NOMO-1 treated with DMSO at 0.1 percent for 48 hours (cell line): ENCODE data around the gene ACADM.
A peak's percentile ranks its signal among the peaks of the same experiment; 100 is the strongest.
"Not testable (repeated sequence)": the region's sequence is repeated elsewhere in the genome, so short reads cannot be mapped to it uniquely, and the experiment has no call there.

Source experiments
- DNase-seq: peaks from one replicate; lab custom pipeline; 2025; ENCODE audit not compliant: unreplicated experiment; lab: John Stamatoyannopoulos, UW

The ACADM gene

DNA sequence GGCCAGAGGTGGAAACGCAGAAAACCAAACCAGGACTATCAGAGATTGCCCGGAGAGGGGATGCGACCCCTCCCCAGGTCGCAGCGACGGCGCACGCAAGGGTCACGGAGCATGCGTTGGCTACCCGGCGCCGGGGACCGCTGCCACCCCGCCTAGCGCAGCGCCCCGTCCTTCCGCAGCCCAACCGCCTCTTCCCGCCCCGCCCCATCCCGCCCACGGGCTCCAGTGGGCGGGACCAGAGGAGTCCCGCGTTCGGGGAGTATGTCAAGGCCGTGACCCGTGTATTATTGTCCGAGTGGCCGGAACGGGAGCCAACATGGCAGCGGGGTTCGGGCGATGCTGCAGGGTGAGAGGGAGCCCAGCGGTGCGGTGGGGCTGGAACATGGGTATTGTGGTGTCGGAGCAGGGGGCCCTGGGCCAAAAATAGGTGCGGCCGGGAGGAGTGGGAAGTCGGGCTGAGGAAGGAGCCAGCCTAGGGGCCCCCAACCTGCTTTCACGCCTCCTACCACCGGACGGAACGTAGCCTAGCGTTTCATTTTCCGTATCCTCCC lies at the start of gene ACADM:
ACADM (plus strand) TSS at position 238 of the 551 bp plus-strand sequence; CDS start at position 317, 79 bp downstream.
- peak; percentile 81 for DNase-seq

DNA sequence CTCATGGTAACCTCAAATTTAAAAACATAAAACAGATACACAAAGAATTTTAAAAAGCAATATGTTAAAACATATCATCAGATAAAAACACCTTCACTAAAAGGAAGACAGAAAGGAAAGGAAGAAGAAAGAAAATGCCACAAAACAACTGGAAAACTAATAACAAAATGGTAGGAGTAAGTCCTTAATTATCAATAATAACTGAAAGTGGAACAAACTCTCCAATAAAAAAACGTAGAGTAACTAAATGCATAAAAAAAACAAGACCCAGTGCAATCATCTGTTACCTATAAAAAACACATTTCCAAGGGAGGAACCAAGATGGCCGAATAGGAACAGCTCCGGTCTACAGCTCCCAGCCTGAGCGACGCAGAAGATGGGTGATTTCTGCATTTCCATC lies 47.1 kb upstream of the ACADM start:
- no peak for DNase-seq

DNA sequence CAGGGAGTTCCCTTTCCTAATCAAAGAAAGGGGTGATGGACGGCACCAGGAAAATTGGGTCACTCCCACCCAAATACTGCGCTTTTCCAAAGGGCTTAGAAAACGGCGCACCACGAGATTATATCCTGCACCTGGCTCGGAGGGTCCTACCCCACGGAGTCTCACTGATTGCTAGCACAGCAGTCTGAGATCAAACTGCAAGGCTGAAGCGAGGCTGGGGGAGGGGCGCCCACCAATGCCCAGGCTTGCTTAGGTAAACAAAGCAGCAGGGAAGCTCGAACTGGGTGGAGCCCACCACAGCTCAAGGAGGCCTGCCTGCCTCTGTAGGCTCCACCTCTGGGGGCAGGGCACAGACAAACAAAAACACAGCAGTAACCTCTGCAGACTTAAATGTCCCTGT lies 46.5 kb upstream of the ACADM start:
- not testable (repeated sequence) for DNase-seq

DNA sequence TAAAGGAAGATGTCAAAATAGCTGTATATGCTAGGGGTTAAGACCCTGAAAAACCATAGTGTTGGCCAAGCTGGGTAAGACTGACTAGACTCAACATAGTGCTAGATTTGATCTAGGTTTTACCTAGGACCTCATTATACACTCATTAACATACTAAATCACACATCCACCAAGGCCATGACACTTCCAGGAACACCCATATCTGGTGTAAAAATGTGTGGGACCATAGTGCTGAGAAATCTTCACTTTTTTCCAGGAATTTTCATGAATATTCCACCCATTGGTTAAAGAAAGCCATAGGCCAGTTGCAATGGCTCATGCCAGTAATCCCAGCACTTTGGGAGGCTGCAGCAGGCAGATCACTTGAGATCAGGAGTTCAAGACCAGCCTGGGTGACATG lies 34.0 kb upstream of the ACADM start:
- DNase-seq: no peak

DNA sequence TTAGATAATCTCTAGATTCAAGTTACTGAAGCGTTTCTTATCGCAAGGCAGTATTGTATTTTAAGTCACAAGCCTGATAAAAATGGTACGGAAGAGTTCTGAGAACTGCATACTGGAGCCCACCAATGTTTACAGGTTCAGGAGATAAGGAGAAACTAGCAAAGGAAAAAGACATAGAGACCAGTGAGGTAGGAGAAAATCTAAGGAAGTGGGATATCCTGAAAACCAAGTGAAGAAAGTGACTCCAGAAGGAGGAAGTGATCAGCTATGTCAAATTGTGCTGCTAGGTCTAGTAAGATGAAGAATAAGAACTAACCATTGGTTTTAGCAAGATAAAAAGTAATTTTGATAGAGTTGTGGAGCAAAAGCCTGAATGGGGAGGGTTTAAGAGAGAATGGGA lies 31.0 kb upstream of the ACADM start:
- no peak for DNase-seq

DNA sequence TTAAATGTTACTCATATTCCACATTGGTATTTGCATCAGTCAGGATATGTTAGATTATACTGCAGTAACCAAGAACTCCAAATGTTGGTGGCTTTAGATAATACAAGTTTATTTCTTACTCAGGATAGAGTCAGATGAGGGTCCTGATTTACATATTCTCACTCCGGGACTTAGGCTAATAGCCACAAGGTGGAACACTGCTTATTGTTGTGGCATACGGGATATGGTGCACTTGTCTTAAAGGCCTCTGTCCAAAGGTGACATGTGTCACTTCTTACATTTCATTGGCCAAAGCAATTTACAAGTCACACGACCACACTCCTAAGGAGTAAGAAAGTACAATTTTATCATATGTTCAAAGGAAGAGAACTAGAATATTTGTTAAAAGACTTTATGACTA lies 28.5 kb upstream of the ACADM start:
- no peak for DNase-seq

DNA sequence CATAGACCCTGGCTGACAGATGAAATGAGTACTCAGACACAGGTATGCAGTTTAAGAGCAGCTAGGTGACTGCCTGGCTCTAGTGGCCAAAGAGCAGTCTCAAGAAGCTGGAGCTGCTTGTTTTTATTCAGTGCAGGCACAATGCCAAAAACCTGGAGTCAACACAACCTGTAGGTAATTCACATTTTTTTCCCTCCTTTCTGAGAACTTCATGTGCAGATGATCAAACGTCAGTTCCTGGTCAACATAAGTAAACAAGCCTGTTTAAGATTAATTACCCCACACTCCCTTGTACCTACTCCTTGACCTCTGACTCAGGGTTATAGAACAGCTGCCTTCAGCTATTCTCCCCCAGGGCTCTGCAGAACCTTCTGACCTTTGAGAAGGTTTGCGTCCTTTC lies 17.3 kb upstream of the ACADM start:
- no peak for DNase-seq

DNA sequence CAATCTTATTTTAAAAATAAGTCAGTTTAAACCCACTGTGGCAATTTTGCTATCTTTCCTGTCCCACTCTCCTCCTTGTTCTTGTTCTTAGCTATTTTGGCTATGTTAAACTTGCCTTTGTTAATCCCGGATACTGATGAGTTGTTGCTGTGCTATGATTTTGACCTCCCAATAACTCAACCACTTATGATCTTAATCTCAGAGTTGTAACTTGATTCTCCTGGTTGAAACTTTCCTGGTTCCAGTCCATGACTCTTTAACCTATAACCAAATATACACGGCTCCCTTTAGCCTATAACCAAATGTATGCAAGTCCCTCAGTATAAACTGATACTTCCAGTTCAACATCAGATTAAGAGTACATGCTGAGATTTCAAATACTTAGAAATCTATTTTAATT lies 15.6 kb upstream of the ACADM start:
- DNase-seq: no peak

DNA sequence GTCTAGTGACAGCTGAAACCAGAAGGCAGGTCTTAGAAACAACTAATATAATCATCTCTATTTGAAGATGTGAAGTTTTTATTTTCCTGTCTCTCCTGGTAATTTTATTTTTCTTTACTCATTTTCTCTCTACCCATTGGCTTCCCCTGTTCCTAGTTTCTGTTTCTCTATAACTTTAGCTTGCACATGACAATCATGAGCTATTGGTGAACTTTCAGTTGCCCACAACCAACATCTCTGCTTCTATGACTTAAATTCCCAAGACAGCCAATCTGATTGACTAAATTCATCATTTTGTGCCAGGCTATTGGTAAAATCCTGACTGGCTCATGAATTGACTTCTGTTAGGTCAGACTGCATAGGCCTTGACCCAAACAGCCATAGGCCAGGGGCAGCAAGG lies 13.7 kb upstream of the ACADM start:
- peak; percentile 55 for DNase-seq

DNA sequence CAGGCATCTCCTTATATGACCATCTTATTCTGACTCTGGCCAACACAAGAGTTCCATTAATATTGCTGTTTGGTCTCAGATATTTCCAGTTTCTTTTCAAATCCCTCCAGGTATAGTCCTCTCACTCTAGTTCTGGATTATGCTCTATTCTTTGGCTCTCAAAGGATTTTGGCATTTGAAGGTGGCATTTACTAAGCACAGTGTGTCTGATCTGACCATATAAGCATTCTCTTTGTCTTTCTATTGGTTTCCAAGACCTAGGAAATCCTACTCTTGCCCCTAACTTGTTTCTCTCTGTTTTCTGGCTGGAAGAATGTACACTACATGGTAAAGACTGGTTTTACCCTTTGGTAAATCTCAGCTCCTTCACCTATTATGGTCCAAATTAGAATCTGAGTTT lies 12.7 kb upstream of the ACADM start:
- DNase-seq: no peak

DNA sequence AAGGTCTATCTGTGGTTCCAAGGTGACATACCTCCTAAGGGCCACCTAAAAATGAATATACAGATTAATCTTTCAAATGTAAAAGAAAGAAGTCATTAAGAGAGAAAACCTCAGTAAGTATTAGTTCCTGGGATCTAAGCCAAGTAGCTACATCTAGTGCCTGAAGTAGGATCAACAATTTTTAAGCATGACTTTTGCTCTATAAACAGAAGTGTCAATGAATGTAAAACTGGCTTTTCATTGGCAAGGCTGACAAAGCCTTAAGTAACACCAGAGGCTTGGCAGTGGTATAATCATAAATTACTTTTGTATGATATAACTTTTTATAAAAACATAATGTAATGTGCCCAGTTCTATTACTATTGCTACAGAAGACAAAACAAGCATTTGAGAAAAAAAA lies 12.2 kb upstream of the ACADM start:
- no peak for DNase-seq

DNA sequence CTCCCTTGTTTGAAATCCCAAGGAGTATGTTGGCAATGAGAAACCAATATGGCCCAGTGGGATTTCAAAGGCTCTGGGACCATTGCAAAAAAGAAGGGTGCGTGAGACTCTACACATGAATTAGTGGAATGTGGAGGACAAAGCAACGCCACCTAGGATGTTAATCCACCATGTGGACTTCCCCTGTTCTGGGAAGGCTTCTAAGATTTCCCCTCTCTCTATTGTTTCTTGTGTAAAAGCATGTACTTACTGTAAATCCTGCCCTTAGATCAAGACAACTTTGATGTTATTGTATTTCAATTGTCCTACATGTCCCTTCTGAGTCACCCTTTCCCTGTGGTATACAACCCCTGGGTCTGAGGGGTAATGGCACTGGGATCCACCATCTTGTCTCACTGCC lies 4.7 kb upstream of the ACADM start:
- DNase-seq: no peak

DNA sequence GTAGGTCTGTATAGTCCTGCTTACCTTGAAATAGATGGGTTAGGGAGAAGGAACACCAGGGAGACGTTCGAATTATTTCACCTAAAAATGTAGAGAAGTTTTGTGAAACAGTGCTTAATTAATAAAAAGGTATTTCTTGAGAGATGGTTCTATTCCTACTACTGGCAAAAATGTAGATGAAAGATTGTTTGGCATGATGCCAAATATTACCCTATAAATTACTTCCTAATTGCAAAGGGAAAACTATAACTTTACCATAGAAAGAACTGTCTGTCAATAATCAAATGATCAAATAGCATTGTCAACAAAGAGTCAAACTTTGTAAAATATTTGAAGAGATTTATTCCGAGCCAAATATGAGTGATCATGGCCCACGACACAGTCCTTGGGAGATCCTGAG lies 4.2 kb upstream of the ACADM start:
- no peak for DNase-seq

DNA sequence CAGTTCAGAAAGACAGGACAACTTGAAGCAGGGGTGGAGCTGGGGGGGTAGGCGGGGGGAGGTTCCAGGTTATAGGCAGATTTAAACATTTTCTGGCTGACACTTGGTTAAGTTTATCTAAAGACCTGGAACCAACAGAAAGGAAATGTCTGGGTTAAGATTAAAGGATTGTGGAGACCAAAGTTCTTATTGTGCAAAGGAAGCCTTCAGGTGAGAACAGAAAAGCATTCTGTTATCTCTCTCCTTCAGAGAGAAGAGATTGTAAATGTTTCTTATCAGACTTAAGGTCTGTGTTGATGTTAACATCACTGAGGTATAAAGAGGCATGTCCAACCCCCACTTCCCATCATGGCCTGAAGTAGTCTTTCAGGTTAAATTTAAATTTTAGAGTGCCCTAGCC lies 3.7 kb upstream of the ACADM start:
- no peak for DNase-seq

DNA sequence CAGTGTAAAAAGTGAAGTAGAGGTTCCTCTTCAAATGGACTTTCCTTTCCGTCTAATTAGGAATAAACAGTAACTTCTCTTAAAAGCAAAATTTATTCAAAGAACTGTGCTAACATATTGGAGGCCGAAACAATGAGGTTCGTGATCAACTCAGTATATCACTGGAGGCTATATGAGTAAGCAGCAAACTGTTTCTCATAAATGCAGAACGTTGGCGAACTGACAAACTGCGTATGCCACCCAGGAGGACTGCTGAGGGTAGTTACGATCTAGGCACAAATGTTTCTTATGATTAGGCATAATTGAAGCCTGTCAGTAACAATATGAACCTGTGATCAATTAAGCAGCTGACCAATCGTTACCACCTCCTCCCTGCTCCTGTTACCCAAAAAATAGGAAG lies 2.3 kb upstream of the ACADM start:
- not testable (repeated sequence) for DNase-seq

DNA sequence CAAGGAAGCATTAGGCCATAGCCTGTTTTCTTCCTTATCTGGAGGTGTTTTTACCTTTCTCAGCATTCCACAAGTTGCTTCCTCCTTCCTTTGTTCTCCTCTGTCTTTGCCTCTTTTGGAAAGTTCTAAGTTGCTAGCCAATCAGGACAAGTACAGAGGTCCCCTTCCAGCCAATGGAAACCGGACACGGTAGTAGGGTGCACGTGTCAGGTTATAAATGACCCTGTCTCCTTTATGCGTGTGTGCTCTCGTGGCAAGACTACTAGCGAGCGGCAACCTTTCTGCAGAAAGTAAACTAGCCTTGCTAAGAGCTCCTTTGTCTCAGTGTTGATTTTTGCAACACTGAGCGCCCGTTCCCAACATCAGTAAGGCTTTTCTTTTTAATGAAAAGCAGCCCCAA lies 1.5 kb upstream of the ACADM start:
- DNase-seq: no peak

DNA sequence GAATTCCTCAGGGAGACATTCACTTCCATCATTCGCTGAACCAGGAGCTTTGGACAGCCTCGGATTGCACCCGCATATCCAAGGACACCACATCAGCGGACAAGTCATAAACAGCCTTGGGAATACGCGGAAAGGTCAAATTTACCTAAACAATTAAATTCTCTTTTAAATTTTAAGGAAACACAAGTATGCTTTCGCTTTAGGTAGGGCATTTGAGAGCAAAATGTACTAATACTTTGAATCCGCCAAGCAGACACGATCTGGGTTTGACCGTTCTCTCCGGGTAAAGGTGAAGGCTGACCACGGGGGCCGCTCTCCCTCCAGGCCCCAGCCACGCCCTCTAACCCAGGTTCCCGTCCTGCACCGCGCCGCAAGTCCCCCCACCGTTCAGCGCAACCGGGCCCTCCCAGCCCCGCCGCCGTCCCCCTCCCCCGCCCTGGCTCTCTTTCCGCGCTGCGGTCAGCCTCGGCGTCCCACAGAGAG lies 479 bp upstream of the ACADM start:
- DNase-seq: peak; percentile 80

DNA sequence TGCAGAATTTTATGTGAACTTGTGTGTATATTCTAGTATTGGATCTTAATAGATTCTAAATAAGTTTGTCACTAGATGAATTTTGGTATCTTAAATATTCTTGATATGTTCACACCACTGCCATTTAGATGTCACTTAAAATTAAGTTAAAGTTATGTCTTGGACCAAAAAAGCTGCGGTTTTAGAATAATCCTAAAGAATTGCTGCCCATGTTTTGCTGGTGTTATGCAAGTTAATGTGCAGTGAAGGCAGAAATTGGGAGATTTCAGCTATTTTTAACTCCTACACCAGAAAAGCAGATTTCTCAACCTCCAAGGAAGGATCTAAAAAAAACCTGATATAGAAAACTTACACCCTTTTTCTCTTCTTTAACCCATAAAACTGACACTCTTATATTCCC lies 757 bp downstream of the ACADM start:
- peak; percentile 28 for DNase-seq

DNA sequence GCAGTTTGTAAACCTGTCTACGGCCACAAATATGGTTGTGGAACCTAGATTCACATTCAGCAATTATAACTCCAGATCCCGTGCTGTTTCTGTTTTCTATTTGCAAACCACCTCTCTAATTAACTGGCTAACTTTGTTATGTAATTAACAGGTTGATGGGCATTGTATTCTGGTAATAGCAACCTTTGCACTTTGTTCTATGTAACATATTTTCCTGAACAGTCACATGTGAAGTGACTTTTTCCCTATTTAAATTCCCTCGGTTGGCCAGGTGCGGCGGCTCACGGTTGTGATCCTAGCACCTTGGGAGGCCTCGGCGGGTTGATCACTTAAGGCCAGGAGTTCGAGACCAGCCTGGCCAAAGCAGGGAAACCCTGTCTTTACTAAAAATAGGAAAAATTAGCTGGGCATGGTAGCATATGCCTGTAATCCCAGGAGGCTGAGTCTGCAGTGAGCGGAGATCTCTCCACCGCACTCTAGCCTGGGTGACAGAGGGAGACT lies 1.4 kb downstream of the ACADM start:
- DNase-seq: peak; percentile 5

DNA sequence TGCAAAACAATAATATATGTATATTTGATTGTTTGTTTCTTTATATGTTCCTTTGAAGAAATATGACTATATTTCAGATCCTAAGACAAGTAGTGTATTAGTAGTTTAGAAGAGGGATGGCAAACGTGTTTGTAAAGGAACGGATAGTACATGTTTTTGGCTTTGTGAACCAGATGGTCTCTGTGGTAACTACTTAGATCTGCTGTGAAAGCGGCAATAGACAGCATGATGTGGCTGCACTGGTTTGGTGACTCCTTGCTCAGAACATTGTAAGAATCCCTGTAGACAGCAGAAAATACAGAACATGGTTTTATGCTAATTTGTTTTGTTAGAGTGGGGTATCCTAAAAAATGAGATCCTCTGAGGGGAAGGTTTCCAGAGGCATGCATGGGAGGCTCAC lies 3.1 kb downstream of the ACADM start:
- DNase-seq: no peak

DNA sequence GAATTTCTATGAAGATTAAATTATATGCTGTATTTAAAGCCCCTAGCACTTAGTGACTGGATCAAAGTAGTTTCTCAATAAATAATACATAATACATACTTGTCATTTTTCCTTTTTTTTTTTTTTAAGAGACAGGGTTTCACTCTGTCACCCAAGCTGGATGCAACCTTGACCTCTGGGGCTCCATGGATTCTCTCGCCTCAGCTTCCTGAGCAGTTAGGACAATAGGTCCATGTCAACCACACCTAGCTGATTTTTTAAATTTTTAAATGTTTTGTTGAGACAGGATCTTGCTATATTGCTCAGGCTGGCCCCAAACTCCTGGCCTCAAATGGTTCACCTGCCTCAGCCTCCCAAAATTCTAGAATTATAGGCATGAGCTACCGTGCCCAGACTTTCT lies 5.9 kb downstream of the ACADM start:
- no peak for DNase-seq

DNA sequence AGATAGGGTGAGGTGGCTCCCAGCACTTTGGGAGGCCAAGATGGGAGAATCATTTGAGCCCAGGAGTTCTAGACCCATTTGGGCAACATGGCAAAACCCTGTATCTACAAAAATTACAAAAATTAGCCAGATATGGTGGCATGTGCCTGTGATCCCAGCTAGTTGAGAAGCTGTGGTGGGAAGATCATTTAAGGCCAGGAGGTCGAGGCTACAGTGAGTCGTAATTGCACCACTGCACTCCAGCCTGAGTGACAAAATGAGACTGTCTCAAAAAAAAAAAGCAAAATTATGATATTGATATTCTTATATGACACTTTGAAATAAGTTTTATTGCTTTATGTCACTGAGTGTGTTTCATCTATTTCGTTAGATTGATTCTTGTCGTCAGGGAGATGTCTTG lies 7.4 kb downstream of the ACADM start:
- no peak for DNase-seq

DNA sequence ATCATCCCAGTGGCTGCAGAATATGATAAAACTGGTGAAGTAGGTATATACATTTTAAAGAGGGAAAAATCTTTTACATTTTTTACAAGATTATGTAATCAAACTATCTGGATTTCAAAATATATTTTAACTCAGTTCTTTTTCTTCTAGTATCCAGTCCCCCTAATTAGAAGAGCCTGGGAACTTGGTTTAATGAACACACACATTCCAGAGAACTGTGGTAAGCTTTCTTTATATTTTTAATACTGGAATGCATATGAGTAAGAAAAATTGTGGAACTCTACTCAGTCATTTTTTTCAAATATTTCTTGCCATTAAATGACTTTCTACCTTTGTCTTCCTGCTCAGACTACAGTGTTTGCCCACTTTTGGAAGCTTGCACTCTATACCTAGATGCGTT lies 8.2 kb downstream of the ACADM start:
- no peak for DNase-seq
